ENCODE measurements around the gene PITPNC1.
"Not testable (repeated sequence)": the region's sequence is repeated elsewhere in the genome, so short reads cannot be mapped to it uniquely, and the experiment has no call there.

PITPNC1 gene

GRCh38 chr17:67725373-67725791 lies 348.3 kb downstream of the PITPNC1 start:
- DNase-seq (ENCODE audit: low read depth in 2 of 2): no peak

DNA sequence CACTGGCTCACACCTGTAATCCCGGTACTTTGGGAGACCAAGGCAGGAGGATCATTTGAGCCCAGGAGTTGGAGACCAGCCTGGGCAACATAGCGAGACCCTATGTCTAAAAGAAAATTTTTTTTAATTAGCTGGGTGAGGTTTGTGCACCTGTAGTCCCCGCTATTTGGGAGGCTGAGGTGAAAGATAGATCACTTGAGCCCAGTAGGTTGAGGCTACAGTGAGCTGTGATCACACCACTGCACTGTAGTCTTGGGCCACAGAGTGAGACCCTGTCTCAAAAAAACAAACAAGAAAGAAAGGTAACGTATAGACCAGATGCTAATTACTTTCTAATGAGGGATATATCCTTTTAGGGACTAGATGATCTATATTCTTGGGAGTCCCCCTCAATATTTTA lies 348.7 kb downstream of the PITPNC1 start:
- DNase-seq (ENCODE audit: low read depth in 2 of 2): no peak

DNA sequence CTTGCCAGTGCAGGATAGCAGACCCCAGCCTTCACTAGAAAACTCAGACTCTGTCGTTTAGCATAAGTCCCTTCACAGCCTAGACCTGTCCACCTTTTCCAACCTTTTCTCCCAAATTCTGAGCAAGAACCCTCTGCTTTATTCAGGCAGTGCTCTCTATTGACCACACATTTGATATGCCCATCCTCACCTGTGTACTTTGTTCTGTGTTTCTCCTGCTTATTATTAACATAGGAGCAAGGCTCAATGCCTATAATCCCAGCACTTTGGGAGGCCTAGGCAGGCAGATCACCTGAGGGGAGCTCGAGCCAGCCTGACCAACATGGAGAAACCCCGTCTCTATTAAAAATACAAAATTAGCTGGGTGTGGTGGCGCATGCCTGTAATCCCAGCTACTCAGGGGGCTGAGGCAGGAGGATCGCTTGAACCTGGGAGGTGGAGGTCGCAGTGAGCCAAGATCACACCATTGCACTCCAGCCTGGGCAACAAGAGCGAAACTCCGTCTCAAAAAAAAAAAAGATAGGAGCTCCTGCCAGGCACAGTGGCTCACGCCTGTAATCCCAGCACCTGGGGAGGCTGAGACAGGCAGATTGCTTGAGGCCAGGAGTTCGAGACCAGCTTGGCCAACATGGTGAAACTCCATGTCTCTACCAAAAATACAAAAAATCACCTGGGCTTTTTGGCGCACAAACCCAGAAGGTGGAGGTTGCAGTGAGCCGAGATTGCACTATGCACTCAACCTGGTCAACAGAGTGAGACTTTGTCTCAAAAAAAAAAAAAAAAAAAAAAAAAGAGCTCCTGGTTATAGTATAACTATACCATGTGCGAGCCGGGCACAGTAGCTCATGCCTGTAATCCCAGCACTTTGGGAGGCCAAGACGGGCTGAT lies 350.3 kb downstream of the PITPNC1 start:
- not testable (repeated sequence) for DNase-seq (ENCODE audit: low read depth in 2 of 2)

- DNase-seq (ENCODE audit: low read depth in 2 of 2): no peak
These were observed 352.8 kb downstream of the PITPNC1 start for GRCh38 chr17:67729903-67730302.

DNA sequence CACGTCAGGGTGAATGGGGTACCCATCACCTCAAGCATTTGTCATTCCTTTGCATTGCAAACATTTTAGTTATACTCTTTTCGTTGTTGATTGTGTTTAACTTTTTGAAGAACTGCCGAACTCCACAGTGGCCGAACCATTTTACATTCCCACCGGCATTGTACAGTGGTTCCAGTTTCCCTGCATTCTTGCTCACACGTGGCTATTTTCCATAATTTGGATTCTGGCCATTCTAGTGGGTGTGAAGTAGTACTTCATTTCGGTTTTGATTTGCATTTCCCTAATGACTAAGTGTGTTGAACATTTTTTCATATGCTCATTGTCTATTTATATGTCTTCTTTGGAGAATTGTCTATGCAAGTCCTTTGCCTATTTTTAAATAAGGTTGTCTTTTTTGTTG lies 353.6 kb downstream of the PITPNC1 start:
- no peak for DNase-seq (ENCODE audit: low read depth in 2 of 2)

DNA sequence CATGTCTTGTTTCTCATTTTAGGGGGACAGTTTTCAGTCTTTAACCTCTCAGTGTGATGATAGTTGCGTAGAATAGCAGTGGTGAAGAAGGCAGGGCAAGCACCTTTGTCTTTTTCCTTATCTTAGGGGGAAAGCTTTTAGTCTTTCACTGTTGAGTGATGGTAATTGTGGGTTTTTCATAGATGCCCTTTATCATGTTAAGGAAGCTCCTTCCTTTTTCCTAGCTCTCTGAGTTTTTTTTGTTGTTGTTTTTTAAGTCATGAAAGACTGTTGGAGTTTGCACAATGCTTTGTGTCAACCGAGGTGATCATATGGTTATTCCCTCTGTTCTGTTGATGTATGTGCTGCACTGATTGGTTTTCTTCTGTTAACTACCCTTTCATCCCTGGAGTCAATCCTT lies 356.4 kb downstream of the PITPNC1 start:
- no peak for DNase-seq (ENCODE audit: low read depth in 2 of 2)

DNA sequence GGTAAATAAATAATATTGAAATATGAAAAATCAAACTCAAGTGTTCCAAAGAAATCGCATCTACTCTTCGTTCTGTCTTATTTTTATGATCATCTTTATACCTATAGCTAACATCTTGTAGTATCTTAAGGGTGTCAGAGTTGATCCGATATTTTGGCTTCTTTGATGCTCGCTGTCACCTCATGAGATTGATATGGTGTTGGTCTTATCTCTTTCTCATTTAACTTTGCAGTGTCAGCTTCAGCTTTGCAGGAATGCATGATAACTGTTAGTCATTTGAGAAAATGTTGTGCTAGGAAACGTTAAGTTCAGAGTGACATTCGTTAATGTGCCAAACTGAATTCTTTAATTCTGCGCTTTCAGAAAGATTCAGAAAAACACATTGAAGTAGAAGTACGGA lies 360.1 kb downstream of the PITPNC1 start:
- no peak for DNase-seq (ENCODE audit: low read depth in 2 of 2)

DNA sequence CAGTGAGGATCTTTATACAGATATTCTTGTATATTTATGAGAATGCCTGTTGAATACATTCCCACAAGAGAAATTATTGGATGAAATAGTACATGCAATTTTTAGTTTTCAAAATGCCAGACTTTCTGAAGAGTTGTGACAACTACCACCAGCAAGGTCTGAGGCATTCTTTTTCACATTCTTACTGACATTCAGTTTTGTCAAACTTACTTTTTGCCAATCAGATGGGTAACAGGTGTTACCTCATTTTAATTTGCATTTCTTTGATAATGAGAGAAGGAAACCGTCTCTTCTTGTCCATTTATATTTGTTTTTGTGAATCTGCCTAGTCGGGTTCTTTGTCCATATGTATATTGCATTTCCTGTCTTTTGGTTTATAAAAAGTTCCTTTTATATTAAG lies 364.9 kb downstream of the PITPNC1 start:
- no peak for DNase-seq (ENCODE audit: low read depth in 2 of 2)

All from stimulated activated CD4-positive, alpha-beta T cell treated with anti-CD3 and anti-CD28 coated beads, Interleukin-15, amount 100 ng/mL, for 48 hours (primary cell).